ENCODE measurements around the gene FBN1. TPM values are rescaled to one million over a fixed set of nuclear protein-coding genes. Genes with fewer than 3 reads are reported as not detected.

FBN1 gene
- total RNA-seq, 4 donors from 2014 or later: 113 to 147 (median 120) TPM

GRCh38 chr15:48388910-48389309 is 256.6 kb downstream of the FBN1 start:
- Histone ChIP-seq H3K9me3 (no peaks in the 10 kb centered on the region), H3K36me3 (no peaks in the 10 kb centered on the region), H3K27ac (no peak overlapping the region), H3K27me3 (no peaks in the 10 kb centered on the region), H3K4me3 (replicated peaks in 1 of 3) (no peak overlapping the region), H3K4me1 (peaks cover 8 to 32% of the 10 kb centered on the region in 2 donors)
- intact Hi-C loops (cut with DNase I): no loop called here
- TF ChIP-seq, protein P1, sequence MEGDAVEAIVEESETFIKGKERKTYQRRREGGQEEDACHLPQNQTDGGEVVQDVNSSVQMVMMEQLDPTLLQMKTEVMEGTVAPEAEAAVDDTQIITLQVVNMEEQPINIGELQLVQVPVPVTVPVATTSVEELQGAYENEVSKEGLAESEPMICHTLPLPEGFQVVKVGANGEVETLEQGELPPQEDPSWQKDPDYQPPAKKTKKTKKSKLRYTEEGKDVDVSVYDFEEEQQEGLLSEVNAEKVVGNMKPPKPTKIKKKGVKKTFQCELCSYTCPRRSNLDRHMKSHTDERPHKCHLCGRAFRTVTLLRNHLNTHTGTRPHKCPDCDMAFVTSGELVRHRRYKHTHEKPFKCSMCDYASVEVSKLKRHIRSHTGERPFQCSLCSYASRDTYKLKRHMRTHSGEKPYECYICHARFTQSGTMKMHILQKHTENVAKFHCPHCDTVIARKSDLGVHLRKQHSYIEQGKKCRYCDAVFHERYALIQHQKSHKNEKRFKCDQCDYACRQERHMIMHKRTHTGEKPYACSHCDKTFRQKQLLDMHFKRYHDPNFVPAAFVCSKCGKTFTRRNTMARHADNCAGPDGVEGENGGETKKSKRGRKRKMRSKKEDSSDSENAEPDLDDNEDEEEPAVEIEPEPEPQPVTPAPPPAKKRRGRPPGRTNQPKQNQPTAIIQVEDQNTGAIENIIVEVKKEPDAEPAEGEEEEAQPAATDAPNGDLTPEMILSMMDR (IDR thresholded peaks at IDR 0.05): no peak
- no peak for TF ChIP-seq POLR2A (IDR thresholded peaks at IDR 0.05)
- no peak for DNase-seq
- 86 to 91% methylated on average over 1 of the region's 1 CpG for WGBS, 2 donors

DNA sequence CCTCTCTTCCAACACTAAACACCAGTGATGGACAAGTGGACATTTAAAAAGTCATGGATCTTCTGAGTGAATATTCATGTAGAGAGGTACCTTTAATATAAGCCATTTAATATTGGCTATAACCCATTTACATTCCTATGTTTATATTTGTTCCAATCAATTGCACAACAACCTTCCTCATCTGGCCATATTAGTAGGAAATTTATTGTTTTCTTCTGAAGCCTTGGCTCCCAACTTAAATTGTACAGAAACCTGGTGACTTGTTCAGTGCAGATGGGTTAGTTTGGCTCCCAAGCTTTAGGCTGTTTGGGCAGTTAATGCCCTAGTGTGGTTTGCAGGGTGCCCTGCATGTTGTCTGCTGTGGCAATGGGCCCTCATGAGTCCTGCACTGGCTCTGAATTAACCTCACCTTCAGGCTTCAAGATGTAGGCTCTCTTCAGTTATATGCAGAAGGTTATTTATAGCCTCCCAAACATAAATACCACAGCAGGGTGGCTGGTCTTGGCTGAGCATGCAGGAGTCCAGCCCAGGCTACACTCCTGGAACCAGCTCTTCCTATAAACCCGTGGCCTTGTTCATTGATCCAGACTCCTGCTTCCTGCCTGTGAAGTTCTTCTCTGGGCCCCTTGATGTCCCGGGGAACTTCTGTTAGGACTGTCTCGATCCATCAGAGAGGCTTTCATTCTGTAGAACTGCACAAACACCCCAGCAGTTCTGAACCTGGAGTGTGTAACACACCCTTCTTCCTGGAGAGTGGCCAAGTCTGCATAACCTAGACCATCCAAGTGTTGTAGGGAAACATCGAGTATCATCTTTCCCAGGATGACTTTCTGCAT is 257.3 kb downstream of the FBN1 start:
- DNase-seq: peak; percentile 24 to 35
- Histone ChIP-seq H3K36me3 (no peaks in the 10 kb centered on the region), H3K4me3 (replicated peaks in 1 of 3) (no peak overlapping the region), H3K9me3 (no peaks in the 10 kb centered on the region), H3K27ac (no peak overlapping the region), H3K27me3 (no peaks in the 10 kb centered on the region), H3K4me1 (peaks cover 8 to 32% of the 10 kb centered on the region in 2 donors)
- intact Hi-C loops (cut with DNase I): no loop called here
- WGBS, 2 donors: 11 to 33% methylated on average over 4 of the region's 4 CpGs
- TF ChIP-seq, protein P1 (IDR thresholded peaks at IDR 0.05): no peak
- no peak for TF ChIP-seq POLR2A (IDR thresholded peaks at IDR 0.05)

DNA sequence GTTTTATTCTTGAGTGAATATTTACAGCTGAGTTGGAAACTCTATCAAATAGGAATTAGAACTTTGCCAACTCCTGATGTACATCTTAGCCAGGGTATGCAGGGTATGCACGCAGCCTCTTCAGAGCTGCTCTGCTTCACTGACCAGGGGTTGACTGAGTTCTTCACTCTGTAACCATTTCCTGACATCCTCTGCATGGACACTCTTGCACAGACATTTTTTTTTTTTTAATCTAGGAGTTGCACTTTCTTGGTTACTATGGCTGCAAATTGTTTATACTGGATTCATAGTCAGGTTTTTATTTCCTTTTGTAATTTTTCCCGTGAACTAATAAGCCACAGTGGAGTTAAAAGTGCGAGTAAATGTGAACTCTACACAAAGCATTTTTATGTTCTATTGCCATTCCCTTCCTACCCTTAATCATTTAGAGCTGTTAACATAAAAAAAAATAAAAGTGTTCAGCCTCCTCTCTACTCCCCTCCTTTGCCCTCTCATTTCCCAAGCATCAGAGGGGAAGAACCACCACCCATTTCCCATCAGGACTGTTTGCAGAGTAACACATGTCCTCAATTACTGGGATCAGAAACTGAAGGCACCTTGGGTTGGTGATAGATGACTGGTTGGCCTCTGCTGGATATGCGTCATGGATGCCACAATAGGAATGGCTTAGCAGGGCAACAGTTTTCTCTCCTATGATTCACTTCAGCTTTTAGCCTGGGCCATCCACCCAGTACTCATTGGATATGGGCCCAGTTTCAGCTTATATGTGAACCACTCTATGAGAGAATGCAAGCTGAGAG is 260.3 kb downstream of the FBN1 start:
- Histone ChIP-seq H3K27me3 (no peaks in the 10 kb centered on the region), H3K9me3 (no peaks in the 10 kb centered on the region), H3K27ac (no peak overlapping the region), H3K36me3 (no peaks in the 10 kb centered on the region), H3K4me1 (peaks cover 4 to 23% of the 10 kb centered on the region in 2 donors), H3K4me3 (replicated peaks in 1 of 3) (no peak overlapping the region)
- 38 to 41% methylated on average over 4 of the region's 4 CpGs for WGBS, 2 donors
- TF ChIP-seq, protein P1 (IDR thresholded peaks at IDR 0.05): no peak
- TF ChIP-seq POLR2A (IDR thresholded peaks at IDR 0.05): no peak
- DNase-seq: no peak
- intact Hi-C loops (cut with DNase I): no loop called here

DNA sequence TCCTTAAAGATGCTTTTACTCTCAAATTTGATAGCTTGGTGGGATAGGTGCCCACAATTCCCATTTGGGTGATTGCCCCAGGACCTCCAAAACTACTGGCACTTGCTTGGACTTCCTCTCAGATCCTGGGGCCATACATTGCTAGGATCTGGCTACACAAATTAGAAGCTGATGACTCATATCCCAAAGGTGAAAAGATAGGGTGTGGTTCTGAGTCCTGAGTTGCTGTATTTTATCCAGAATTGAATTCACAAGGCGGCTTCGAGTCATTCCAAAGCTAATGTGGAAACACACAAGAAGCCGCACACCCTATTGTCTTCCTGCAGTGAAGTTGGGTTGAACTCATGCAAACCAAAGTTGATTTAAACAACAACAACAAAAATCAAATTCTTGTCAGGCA is 260.9 kb downstream of the FBN1 start:
- TF ChIP-seq POLR2A (IDR thresholded peaks at IDR 0.05): no peak
- TF ChIP-seq, protein P1 (IDR thresholded peaks at IDR 0.05): no peak
- no peak overlapping the region for H3K27ac ChIP-seq
- no peaks in the 10 kb centered on the region for H3K9me3 ChIP-seq
- H3K27me3 ChIP-seq: no peaks in the 10 kb centered on the region
- H3K36me3 ChIP-seq: no peaks in the 10 kb centered on the region
- no peak overlapping the region for H3K4me3 ChIP-seq (replicated peaks in 1 of 3)
- WGBS, 2 donors: 31 to 61% methylated on average over 3 of the region's 3 CpGs
- DNase-seq: no peak
- peaks cover 4 to 23% of the 10 kb centered on the region in 2 donors for H3K4me1 ChIP-seq
- intact Hi-C loops (cut with DNase I): no loop called here

GRCh38 chr15:48383031-48383430 is 262.5 kb downstream of the FBN1 start:
- H3K27me3 ChIP-seq: no peaks in the 10 kb centered on the region
- WGBS, 2 donors: 98 to 100% methylated on average over 2 of the region's 2 CpGs
- no peak overlapping the region for H3K4me3 ChIP-seq (replicated peaks in 1 of 3)
- no peaks in the 10 kb centered on the region for H3K9me3 ChIP-seq
- H3K4me1 ChIP-seq: peaks cover 4 to 16% of the 10 kb centered on the region in 2 donors
- H3K27ac ChIP-seq: no peak overlapping the region
- no peak for DNase-seq
- TF ChIP-seq POLR2A (IDR thresholded peaks at IDR 0.05): no peak
- TF ChIP-seq, protein P1 (IDR thresholded peaks at IDR 0.05): no peak
- no peaks in the 10 kb centered on the region for H3K36me3 ChIP-seq
- intact Hi-C loops (cut with DNase I): no loop called here

Data from thyroid gland (tissue), 4 donors.